HG02970 (cell line): ENCODE measurements around the gene STK36.

Source experiments
- ATAC-seq: cut with Tn5 transposase; IDR thresholded peaks from one replicate; pipeline ENCODE4 v1.9.1; 2021; ENCODE audit warnings: mild to moderate bottlenecking, moderate library complexity, moderate number of reproducible peaks; ENCODE audit not compliant: unreplicated experiment, low FRiP score

Gene STK36

DNA sequence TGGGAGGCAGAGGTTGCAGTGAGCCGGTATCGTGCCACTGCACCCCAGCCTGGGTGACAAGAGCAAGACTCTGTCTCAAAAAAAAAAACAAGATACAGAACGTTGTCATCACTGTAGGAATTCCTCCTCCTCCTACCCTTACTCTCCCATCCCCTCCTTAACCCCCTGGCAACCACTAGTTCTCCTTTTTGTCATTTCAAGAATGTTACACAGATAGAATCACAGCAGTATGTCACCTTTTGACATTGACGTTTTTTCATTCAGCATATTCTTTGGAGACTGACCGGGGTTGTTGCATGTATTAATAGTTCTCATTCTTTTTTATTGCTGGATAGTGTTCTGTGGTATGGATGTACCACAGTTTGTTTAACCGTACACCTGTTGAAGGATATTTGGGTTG, 71.2 kb downstream of the STK36 start:
- no peak for ATAC-seq

GRCh38 chr2:218744615-218745014, 72.7 kb downstream of the STK36 start:
- no peak for ATAC-seq

- no peak for ATAC-seq
Observed at GRCh38 chr2:218745160-218745558, 73.3 kb downstream of the STK36 start.

- ATAC-seq: no peak
Observed at GRCh38 chr2:218745559-218746469, 73.9 kb downstream of the STK36 start.

DNA sequence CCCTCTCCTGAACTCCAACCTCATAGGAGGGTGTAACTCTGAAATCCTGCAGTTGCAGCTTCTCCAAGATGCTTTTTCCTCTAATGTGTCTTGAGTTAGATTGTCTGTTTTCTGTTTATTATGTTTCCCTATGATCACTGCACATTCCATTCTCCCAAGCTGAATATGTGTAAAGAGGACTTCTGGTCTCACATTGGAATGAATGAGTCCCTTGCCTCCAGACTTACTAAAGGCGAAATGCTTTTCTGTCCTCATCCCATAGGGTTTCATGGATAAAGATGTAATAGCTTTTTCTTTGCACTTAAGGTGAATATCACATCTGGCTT, 74.5 kb downstream of the STK36 start:
- no peak for ATAC-seq

- ATAC-seq: no peak
Observed at GRCh38 chr2:218746960-218747359, 75.1 kb downstream of the STK36 start.

DNA sequence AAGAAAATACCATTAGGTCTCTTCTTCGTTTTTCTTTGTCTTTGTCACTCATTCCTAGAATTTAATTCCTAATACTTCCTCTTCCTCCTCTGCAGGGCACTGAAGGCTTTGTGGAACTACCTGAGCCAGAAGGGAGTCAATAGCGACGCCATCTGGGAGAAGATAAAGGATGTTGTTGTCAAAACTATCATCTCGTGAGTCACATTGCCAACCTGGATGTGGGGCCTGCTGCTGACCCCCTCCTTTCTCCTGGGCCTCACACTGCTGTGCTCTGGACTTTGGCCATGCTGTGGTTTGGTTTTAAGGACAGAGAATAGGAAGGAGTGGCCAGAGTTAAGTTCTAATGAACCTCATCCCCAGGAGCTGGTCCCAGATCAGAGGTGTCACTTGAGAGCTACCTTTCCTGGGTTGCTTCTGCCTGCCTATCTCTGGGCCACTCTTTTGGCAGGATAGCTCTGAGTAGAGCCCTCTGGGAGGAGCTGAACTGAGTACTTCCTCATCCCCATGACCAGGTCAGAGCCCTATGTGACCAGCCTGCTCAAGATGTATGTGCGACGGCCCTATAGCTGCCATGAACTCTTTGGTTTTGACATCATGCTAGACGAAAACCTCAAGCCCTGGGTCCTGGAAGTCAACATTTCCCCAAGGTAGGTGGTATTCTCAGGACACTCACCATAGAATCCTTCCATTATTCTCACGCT, 77.0 kb downstream of the STK36 start:
- no peak for ATAC-seq
